ENCODE data around the gene SLIT2.

Gene SLIT2

DNA sequence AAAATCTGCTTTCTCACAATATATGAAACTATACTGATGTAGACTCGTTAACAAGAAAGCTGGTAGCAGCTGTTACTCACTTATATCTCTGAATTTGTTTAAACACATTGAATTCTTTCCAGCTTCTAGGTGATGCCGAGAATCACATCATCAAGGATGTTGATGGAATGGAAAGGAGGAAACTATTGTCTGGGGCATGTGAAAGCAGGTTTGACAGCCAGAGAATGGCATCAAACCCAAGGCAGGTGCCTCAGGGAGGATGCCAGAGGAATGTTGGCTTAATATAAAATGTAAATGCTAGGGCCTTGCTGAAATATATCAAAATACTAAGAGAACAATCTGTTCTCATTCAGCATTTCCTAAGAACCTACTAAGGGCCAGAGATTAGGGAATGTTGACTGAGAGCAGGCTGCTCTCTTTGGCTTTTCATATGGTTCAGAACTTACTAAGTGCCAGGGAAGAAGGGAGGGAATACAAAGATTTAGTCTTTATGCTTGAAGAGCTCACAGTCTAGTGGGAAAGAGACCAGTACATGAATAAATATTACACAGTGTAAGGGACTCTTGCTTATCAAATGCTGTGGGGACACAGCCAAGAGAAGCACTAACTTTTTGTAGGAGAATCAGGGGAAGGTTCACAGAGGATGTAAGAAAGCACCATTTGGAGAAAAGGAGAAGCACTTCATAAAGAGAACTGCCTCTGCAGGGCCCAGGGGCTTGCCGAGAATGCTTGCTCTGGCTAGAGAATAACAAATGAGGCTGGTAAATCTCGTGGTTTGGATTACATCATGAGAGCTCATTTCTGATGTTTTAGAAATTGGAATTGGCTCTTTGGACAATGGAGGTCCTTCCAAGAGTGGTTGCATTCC lies 14.7 kb downstream of the SLIT2 start:
- no peak for DNase-seq

- no peak for DNase-seq
These were observed 16.3 kb downstream of the SLIT2 start for GRCh38 chr4:20268028-20268427.

DNA sequence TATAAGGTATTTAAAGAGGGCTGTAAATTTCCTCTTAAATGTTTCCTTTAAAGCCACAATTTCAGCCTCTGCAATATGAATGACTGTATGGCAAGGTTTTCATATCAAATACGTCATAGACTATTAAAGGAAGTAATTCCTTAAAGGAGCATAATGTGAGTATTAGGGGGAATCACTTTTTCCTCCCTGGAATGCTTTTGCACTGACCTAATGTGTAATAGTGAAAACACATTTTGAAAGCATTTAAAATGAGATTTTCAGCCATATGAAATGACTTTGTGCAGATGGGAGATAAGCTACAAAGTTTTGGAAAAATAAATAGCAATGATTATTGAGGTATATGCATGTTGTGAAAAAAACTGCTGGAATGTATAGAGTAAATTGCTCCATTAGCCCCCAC lies 17.6 kb downstream of the SLIT2 start:
- DNase-seq: no peak

- DNase-seq: no peak
These were observed 20.2 kb downstream of the SLIT2 start for GRCh38 chr4:20271950-20272349.

DNA sequence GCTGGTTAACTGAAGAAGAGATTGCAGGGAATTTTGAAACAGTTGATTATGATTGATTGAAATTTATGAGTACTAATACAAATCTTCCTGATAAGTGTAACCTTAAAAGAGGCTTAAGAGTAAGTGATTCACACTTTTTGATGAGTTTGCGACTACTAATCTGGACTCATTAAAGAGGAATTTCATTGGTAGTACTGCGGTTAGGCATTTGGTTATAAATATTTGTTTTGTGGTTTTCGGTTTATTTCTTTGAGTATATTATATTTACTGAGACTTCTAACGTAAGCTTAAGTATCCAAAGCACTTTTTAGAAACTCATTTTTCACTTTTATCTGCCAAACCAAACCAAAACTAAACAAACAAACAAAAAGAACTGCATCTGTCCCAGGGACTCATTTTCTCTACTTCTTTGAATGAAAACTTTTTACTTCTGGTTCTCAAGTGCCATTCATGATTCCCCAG lies 20.7 kb downstream of the SLIT2 start:
- DNase-seq: no peak

DNA sequence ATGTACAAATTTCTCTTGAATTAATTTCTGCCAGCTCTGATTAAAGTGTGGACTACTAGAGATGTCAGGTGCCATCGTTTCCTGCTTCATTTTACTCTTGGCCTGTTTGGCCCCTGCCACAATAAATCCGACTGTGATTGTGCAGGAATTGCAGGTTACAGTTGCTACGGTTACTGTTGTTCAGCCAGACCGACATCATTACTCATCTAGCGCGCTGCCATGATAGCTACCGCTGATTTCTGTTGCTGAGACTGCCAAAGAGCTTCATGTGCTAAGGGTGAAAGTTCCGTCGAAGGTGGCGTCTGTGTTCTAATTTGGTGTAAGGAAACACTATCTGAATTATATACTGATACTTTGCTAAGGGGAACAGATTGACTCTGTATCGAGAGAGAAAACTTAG lies 22.1 kb downstream of the SLIT2 start:
- DNase-seq: no peak

GRCh38 chr4:20276848-20277247 lies 25.1 kb downstream of the SLIT2 start:
- no peak for DNase-seq

- no peak for DNase-seq
These were observed 26.5 kb downstream of the SLIT2 start for GRCh38 chr4:20278195-20278594.

- DNase-seq: no peak
These were observed 27.7 kb downstream of the SLIT2 start for GRCh38 chr4:20279381-20279780.

- DNase-seq: no peak
These were observed 29.7 kb downstream of the SLIT2 start for GRCh38 chr4:20281453-20281852.

DNA sequence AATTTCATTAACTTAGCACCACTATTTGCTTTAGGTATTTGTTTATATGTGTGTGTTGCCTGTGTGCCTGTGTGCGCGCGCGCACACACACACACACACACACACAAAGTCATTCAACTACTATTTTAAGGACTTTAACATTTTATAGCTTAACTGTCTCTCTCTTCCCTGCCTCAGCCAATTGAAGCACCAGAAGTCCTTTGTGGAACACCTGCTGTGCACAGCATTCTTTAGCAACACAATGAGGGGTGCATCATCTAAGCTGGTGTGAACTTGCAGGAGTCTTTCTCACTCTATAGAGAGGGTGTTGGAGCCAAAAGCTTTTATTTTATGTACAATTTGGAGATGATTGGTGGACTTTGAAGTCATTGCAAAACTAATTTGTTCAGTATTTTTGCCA lies 31.3 kb downstream of the SLIT2 start:
- no peak for DNase-seq

- DNase-seq: no peak
These were observed 33.3 kb downstream of the SLIT2 start for GRCh38 chr4:20284990-20285389.

- DNase-seq: no peak
These were observed 35.5 kb downstream of the SLIT2 start for GRCh38 chr4:20287246-20287645.

DNA sequence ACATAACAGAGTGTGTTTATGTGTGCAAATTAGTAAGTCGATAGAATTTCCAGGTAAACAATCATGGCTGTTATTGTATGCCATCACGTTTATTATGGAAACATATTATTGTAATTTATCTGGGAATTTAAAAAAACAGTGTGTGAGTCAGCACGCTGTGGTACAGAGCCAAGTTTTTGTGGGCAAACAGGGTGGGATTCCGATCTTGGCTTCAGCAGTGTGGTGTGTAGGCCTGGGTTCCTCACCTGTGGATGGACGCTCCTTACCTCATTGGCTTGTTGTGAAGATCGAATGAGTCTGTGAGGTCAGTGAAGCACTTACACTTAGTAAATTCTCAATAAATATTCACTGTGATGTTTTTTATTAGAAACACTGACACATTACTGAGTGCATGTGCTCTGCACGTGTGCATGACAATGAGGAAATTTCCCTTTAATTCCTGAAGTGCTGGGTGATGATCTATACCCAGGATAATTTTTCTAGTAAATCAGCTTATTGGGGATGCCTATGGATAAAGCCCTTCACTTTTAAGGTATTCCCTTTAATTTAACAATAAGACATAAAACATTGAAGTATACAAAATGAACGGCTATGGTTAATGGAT lies 36.4 kb downstream of the SLIT2 start:
- DNase-seq: no peak

GRCh38 chr4:20288846-20289512 lies 37.3 kb downstream of the SLIT2 start:
- no peak for DNase-seq

- no peak for DNase-seq
These were observed 38.1 kb downstream of the SLIT2 start for GRCh38 chr4:20289782-20290181.

DNA sequence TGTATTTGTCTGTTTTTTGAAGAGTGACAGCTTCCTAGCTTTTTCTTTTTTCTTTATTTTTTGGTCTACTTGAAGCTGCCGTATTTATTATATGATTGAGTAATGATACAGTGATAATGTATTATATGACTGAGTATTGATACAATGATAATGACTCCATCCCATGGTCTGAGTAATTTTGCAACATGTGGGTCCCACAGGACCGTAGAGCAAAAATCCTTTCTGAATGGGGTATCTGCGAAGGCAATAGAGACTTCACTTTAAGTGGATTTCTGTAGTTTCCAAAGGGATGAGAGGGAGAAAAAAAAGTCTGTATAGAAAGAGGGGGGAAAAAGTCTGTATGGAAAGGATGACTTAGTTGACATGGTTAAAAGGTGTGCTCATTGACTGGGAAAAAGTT lies 41.0 kb downstream of the SLIT2 start:
- no peak for DNase-seq

GRCh38 chr4:20297261-20297660 lies 45.6 kb downstream of the SLIT2 start:
- DNase-seq: no peak

GRCh38 chr4:20297783-20298182 lies 46.1 kb downstream of the SLIT2 start:
- no peak for DNase-seq

DNA sequence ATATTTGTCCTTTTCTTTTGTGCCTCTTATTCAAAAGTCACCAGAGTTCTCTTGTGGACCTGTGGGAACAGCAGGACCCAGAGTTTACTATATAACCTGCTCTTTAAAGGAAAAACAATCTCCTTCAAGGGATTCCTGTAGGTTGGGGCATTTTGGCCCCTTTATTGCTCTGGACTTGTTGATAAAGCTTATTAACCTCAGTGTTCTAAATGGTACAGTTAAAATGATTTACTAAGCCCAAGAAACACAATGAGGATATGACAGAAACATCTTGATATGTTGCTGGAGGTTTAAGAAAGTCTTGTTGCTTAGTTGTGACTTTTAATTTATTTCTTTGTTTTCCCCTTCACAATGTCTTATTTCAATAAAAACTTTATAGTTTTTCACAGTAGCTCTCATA lies 46.8 kb downstream of the SLIT2 start:
- DNase-seq: no peak

DNA sequence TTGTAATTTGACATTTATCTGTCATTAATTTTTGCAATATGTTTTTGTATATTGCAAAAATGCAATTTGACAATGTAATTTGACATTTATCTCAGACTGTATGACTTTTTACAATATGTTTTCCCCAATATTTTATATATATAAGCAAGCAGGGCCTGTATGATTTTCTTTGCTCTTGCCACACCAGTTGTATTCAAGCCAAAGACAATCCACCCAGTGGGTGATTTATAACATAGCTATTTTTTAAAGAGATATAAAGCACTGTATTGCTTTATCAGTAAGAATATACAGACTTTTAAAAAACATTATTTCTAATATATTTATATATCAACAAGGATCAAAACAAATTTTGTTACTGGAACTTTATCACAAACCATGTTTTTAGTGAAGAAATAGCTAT lies 47.3 kb downstream of the SLIT2 start:
- no peak for DNase-seq

DNA sequence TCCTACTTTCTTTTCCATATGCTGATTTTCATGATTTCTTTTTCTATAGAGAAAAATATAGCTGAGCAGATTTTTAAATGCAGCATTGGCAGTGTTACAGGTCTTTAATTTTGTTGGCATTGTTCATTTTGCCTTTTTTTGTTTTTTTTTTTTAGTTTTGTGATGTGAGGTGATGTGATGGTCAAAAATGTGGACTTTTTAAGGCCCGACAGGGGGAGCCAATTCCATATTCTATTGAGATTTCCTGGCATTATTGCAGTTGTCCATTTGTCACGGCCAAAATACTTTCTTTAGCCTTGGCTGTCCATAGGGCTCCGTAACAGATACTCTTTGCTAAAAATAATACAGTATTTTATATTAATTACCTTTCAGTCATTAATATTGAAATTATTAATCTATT lies 47.8 kb downstream of the SLIT2 start:
- DNase-seq: no peak

DNA sequence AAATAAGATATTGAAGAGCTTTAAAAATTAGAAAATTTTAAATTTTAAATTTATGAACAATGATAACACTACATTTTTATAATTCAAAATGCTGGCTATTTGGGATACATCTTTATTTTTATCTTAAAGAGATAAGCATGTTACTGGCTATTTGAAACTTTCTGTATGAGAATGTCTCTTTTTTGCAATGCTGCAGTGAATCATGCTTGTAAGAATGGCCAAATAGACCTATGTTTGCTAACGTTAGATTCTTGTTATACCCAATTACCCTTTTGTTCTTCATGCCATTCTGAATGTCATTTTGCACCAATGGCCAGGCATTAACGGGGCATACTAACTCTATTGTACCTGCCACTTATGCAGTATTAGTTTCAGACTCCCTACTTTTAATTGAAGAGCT lies 49.5 kb downstream of the SLIT2 start:
- no peak for DNase-seq
